ENCODE results near the gene MAVS.

DNA sequence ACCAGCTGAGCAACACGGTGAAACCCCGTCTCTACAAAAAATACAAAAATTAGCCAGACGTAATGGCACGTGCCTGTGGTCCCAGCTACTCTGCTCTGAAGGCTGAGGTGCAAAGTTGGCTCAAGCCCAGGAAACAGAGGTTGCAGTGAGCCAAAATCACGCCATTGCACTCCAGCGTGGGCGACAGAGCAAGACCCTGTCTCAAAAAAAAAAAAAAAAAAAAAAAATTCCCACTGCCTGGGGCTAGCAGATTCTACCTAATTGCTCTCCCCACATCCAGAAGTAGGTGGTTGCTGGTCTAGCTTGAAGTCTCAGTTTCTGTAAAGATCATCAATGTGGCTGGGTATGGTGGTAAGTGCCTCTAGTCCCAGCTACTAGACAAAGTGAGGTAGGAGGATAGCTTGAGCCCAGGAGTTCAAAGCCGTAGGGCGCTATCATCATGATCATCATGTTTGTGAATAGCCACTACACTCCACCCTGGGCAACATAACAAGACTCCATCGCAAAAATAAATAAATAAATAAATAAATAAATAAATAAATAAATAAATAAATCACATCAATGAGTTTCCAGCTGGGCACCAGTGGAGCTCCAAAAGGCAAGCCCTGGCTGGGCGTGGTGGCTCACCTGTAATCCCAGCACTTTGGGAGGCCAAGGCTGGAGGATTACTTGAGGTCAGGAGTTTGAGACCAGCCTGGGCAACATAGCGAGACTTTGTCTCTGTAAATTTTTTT lies 32.6 kb upstream of the MAVS start:
- TF ChIP-seq BHLHE40 (IDR thresholded peaks at IDR 0.05; ENCODE audit: borderline replicate concordance): no peak
- no peak for TF ChIP-seq ELF4 (IDR thresholded peaks at IDR 0.05)
- no peak for TF ChIP-seq ARNT (IDR thresholded peaks at IDR 0.05)
- no peak for TF ChIP-seq FOXA1 (IDR thresholded peaks at IDR 0.05)
- TF ChIP-seq SP1 (IDR thresholded peaks at IDR 0.05): no peak
- no peak for TF ChIP-seq LEF1 (IDR thresholded peaks at IDR 0.05; ENCODE audit: borderline replicate concordance)
- no peak for TF ChIP-seq NFRKB (IDR thresholded peaks at IDR 0.05)
- TF ChIP-seq CTBP1 (IDR thresholded peaks at IDR 0.05; ENCODE audit: borderline replicate concordance): no peak
- TF ChIP-seq FOXK2 (IDR thresholded peaks at IDR 0.05): no peak
- TF ChIP-seq ZNF384 (IDR thresholded peaks at IDR 0.05): no peak
- no peak for TF ChIP-seq TARDBP (IDR thresholded peaks at IDR 0.05)
- TF ChIP-seq HDGF (IDR thresholded peaks at IDR 0.05; ENCODE audit: borderline replicate concordance): no peak
- TF ChIP-seq SUZ12 (IDR thresholded peaks at IDR 0.05): no peak
- TF ChIP-seq FOXM1 (IDR thresholded peaks at IDR 0.05; ENCODE audit: borderline replicate concordance): no peak
